ENCODE data around the gene ENOX1.

The ENOX1 gene

DNA sequence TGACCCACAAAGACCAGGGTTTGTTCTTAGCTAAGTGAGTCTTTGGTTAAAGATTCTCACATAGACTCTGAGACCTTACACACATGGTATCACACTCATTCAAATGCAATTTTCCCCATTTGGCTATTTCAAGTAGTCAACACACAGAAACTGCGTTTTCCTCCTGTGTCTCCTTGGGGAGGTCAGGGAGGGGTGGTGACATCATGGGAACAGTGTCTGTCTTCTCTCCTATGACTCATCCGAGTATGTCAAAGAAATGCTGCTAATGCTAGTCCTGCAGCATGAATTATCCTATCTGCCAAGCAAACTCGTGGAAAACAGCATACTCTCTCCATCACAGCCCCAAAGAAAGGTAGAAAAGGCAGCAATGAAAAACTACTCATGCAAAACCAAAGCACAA lies 100.2 kb downstream of the ENOX1 start:
- in situ Hi-C loops (cut with HindIII; ENCODE audit: low sequenced_read_pairs), result no loop called here
- peak; percentile 91 for DNase-seq (ENCODE audit: low read depth, low spot score)
- H3K4me3 ChIP-seq (ENCODE audit: low read depth, low read length), result no peak overlapping the region
- TF ChIP-seq, protein P1, sequence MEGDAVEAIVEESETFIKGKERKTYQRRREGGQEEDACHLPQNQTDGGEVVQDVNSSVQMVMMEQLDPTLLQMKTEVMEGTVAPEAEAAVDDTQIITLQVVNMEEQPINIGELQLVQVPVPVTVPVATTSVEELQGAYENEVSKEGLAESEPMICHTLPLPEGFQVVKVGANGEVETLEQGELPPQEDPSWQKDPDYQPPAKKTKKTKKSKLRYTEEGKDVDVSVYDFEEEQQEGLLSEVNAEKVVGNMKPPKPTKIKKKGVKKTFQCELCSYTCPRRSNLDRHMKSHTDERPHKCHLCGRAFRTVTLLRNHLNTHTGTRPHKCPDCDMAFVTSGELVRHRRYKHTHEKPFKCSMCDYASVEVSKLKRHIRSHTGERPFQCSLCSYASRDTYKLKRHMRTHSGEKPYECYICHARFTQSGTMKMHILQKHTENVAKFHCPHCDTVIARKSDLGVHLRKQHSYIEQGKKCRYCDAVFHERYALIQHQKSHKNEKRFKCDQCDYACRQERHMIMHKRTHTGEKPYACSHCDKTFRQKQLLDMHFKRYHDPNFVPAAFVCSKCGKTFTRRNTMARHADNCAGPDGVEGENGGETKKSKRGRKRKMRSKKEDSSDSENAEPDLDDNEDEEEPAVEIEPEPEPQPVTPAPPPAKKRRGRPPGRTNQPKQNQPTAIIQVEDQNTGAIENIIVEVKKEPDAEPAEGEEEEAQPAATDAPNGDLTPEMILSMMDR (IDR thresholded peaks at IDR 0.05; ENCODE audit: low read depth, low read length), result no peak

DNA sequence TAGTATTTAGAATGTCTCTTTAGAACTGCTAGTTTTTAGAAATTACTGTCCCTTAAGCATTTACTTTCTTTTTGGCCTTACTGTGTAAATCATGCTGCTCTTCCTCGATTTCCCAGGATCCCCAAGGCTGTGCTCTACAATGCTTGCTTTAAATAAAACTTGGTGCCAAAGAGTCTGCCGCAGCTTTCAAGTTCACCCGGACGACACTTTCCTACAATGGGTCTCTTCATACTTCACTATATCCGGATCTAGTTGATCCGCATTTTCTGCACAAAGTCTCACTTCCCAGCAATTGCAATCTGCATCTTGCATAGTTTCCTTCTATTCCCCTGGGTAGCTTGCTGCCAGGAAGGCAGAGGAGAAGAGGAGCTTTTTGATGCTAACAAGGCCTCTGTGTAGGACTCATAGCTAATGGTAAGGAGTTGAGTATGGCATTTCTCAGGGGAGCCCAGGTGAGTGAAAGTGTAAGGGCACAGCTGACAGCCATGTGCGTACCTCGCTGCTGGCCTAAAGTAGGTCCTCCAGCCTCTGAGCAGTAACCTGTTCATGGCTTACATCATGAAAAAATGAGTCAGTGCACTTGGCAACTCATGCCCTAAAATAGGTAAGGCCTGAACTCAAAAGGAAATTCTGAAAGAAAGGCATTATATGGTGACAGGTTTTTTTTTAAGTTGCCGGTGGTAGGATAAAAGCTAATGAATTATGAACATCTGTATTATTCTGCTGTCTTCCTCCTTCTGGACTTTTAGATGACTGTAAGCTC lies 101.6 kb downstream of the ENOX1 start:
- no peak overlapping the region for H3K4me3 ChIP-seq (ENCODE audit: low read depth, low read length)
- no peak for DNase-seq (ENCODE audit: low read depth, low spot score)
- TF ChIP-seq, protein P1 (IDR thresholded peaks at IDR 0.05; ENCODE audit: low read depth, low read length), result no peak
- in situ Hi-C loops (cut with HindIII; ENCODE audit: low sequenced_read_pairs), result no loop called here

DNA sequence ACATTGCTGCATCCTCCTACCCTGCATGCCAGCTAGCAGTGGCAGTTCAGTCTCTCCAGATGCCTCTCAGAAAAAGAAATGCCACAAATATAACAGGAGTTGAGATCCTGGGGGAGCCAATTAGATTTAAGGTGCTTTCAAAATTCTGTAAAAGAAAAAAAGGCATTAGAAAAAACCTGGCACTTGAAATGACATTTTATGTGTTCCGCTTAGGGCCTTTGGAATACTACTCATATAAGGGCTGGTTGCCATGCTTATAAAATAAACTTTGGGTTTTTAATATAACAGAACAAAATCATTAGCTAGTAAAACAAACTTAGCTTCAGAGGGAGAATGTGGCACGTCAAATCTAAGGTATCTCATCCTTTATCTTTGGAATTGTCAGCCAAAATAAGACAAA lies 104.1 kb downstream of the ENOX1 start:
- in situ Hi-C loops (cut with HindIII; ENCODE audit: low sequenced_read_pairs), result no loop called here
- no peak overlapping the region for H3K4me3 ChIP-seq (ENCODE audit: low read depth, low read length)
- DNase-seq (ENCODE audit: low read depth, low spot score), result no peak
- TF ChIP-seq, protein P1 (IDR thresholded peaks at IDR 0.05; ENCODE audit: low read depth, low read length), result no peak

DNA sequence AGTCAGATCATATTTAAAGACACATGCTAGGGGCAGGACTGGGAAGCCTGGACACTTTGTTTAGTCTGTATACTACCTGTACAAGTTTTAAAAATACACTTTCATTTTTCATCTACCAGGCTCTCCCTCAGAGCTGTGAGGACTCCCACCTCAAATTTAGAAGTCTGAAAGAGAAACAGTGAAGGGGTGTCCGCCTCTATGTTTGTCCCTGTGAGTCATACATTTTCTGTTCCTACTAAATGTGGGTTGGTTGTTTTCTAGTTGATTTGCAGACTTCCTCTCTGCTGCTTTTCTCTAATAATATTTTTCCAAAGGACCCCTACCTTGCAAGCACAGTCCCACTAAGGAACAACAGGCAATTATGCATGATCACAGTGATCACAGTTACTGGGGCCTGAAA lies 110.5 kb downstream of the ENOX1 start:
- no peak for DNase-seq (ENCODE audit: low read depth, low spot score)
- TF ChIP-seq, protein P1 (IDR thresholded peaks at IDR 0.05; ENCODE audit: low read depth, low read length), result no peak
- H3K4me3 ChIP-seq (ENCODE audit: low read depth, low read length), result no peak overlapping the region
- in situ Hi-C loops (cut with HindIII; ENCODE audit: low sequenced_read_pairs), result no loop called here

DNA sequence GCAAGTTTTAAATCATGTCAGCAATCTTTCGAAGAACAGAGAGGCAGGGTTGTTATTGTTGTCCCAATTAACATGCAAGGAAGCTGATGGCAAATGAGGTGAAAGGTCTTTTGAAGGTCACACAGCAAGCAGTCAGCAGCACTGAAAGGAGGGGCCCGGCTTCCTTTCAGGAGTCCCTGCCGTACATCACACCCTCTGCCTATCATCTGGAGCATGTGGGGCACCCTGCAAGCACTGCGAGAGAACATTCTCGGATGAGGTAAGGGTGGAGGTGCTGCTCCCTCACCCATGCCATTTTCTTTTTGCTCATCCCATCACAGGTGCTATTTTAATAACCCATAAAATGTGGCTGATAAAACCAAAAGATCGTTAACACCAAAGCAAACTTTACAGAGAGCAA lies 111.2 kb downstream of the ENOX1 start:
- TF ChIP-seq, protein P1 (IDR thresholded peaks at IDR 0.05; ENCODE audit: low read depth, low read length), result no peak
- DNase-seq (ENCODE audit: low read depth, low spot score), result no peak
- in situ Hi-C loops (cut with HindIII; ENCODE audit: low sequenced_read_pairs), result no loop called here
- H3K4me3 ChIP-seq (ENCODE audit: low read depth, low read length), result no peak overlapping the region

DNA sequence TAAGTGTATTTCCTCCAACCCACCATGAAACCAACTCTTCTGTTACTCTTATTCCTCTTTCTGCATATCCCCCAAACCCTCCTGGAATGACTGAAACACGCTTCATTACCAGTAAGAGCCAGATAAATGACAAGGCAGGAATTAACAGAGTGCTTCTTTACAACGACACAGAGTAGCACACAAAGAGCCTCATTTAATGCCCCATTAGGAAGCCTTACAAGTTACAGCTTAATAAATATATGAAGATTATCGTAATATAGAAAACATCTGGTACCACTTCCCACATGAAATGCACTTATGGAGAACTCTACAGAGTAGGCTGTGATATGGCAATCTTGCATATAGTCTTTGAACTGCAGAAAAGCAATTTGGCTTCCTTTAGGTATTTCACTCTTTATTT lies 116.8 kb downstream of the ENOX1 start:
- no peak overlapping the region for H3K4me3 ChIP-seq (ENCODE audit: low read depth, low read length)
- DNase-seq (ENCODE audit: low read depth, low spot score), result no peak
- TF ChIP-seq, protein P1 (IDR thresholded peaks at IDR 0.05; ENCODE audit: low read depth, low read length), result no peak
- in situ Hi-C loops (cut with HindIII; ENCODE audit: low sequenced_read_pairs), result no loop called here
